ENCODE results near the gene KDM4C. TPM values are rescaled to one million over a fixed set of nuclear protein-coding genes. Genes with fewer than 3 reads are reported as not detected.

The KDM4C gene
- total and polyA plus RNA-seq, 2 of the 4 experiments (the other 2 are of a cell fraction) = 11.8 to 23.8 TPM

DNA sequence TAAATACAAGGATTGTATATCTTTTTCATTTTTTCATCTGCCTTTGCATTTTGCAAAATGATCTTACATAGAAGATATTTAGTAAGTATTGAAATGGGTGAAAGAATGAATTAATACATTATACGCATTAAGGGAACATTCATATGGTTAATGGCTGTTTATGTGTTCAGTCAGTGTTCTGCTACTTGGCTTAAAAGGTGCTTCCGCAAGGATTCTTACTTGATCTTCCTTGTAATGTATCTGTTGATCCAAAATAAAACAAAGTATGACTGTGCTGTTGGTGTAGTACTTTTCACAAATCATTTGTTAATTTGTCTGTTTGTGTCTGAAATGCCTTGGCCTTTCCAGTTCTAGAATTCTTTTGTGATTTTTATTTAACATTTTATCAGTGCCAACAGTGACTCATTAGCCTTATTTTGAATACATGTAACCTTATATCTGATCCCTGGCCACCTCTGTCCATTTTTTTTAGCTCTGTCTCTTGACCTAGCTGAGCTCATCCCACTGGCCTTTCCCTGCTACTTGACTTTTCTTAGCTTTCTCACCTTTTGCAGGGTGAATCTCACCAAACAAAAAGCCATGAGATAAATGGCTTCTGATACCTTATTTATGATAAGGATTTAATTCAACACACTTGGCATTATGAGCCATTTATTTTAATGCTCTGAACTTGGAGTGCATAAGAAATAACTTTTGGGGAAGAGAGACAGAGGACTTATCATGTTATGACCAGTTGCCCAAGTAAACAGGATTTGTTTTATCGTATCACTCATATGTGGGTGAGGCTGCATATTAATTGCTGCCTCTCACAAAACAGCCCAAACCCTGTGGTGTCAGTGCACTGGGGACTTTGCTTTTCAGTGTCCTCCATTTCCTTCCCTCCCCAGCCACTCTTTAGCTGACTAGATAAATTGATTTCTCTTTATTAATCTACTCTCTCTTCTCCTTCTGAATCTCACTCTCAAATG lies 340.3 kb downstream of the KDM4C start:
- ATAC-seq (ENCODE audit: low read depth) (peak; percentile 87), DNase-seq (peak; percentile 56)
- Histone ChIP-seq H3K36me3 (ENCODE audit: control insufficient read depth, insufficient read depth, low read length) (no peaks in the 10 kb centered on the region), H3K27ac (ENCODE audit: insufficient read depth, low read length) (no peak overlapping the region), H3K79me1 (ENCODE audit: low read depth in 1 of 2, low read length in 2 of 2) (no peaks in the 10 kb centered on the region), H2BK120ac (ENCODE audit: low read depth, low read length) (no peak overlapping the region), H3K9ac (ENCODE audit: low read depth, low read length) (no peak overlapping the region), H3K56ac (ENCODE audit: extremely low read depth, insufficient read depth, low read length) (no peak overlapping the region), H2AK5ac (ENCODE audit: low read depth, low read length) (no peak overlapping the region), H3K4me2 (ENCODE audit: low read depth, low read length) (no peak overlapping the region), H4K20me1 (ENCODE audit: insufficient read depth, low read length) (no peaks in the 10 kb centered on the region), H4K5ac (ENCODE audit: low read depth, low read length) (no peak overlapping the region; the same call in 1 of the 2 replicates), H4K8ac (ENCODE audit: low read depth in 2 of 2, low read length in 2 of 2) (no peak overlapping the region), H3K14ac (replicated peaks; ENCODE audit: low read depth, low read length) (no peak overlapping the region), H4K91ac (ENCODE audit: insufficient read depth, low read depth, low read length) (no peak overlapping the region), H2BK15ac (ENCODE audit: low read depth, low read length) (no peak overlapping the region), H3K9me3 (ENCODE audit: control insufficient read depth, insufficient read depth, low read length) (peaks cover 2% of the 10 kb centered on the region; the same call in 1 of the 2 replicates), H3K27me3 (ENCODE audit: control insufficient read depth, insufficient read depth, low read length) (no peaks in the 10 kb centered on the region), H3K4me3 (ENCODE audit: insufficient read depth, low read depth, low read length) (no peak overlapping the region), H3K4me1 (ENCODE audit: control insufficient read depth, insufficient read depth, low read length) (peaks cover 3% of the 10 kb centered on the region; the same call in 1 of the 2 replicates), H2BK20ac (ENCODE audit: low read depth, low read length) (no peak overlapping the region), H2BK5ac (ENCODE audit: low read depth, low read length, poor library complexity, severe bottlenecking) (no peak overlapping the region), H3K4ac (ENCODE audit: low read depth, low read length) (no peak overlapping the region), H3K23ac (ENCODE audit: low read depth, low read length) (no peak overlapping the region), H3K9me1 (ENCODE audit: insufficient read depth, low read length) (peaks cover 4% of the 10 kb centered on the region; the same call in 1 of the 2 replicates), H2AFZ (replicated peaks; ENCODE audit: low read length, poor library complexity) (no peak overlapping the region), H2AK9ac (replicated peaks; ENCODE audit: low read depth, low read length, poor library complexity) (no peak overlapping the region), H3K18ac (ENCODE audit: low read depth, low read length) (no peak overlapping the region)
- no TSS peak for BruUV-seq (replicated peaks)
- 60 to 100% methylated on average over 1 of the region's 3 CpGs for WGBS, 2 experiments (ENCODE audit: extremely low coverage in 2 of 2, insufficient read length in 1 of 2)
- no peak for TF ChIP-seq POLR2A (IDR thresholded peaks at IDR 0.05; ENCODE audit: low read depth, low read length)
- no peak for TF ChIP-seq SMC3 (IDR thresholded peaks at IDR 0.05; ENCODE audit: low read depth, low read length)
- TF ChIP-seq RCOR1 (IDR thresholded peaks at IDR 0.05; ENCODE audit: insufficient replicate concordance, low read length) = no peak
- TF ChIP-seq BHLHE40 (IDR thresholded peaks at IDR 0.05; ENCODE audit: low read depth, low read length) = no peak
- TF ChIP-seq CTCF (conservative IDR thresholded peaks at IDR 0.05; ENCODE audit: low read depth, low read length) = no peak
- TF ChIP-seq MAFK (IDR thresholded peaks at IDR 0.05; ENCODE audit: low read depth, low read length) = no peak
- no peak for TF ChIP-seq CEBPB (IDR thresholded peaks at IDR 0.05; ENCODE audit: low read depth, low read length)
- TF ChIP-seq RAD21 (IDR thresholded peaks at IDR 0.05; ENCODE audit: low read length) = no peak
- TF ChIP-seq ELK1 (IDR thresholded peaks at IDR 0.05; ENCODE audit: borderline replicate concordance, low read depth, low read length) = no peak
- dilution Hi-C loops (cut with HindIII; ENCODE audit: low sequenced_read_pairs, unreplicated experiment) (no loop called here), intact Hi-C loops (cut with micrococcal nuclease) (no loop called here), in situ Hi-C loops (cut with MboI; ENCODE audit: low sequenced_read_pairs) (no loop called here)
- POLR2A ChIA-PET (ENCODE audit: unreplicated experiment) = interaction anchor here (0.5 kb wide), 1 partner anchor 572 kb away, joined by 4 read pairs; no protein-coding TSS in a partner anchor
- CTCF ChIA-PET = interaction anchor here (0.6 kb wide), 1 partner anchor 1447 kb away, joined by 4 read pairs; no protein-coding TSS in a partner anchor
